ENCODE data around the gene RERE.
"Not testable (repeated sequence)": the region's sequence is repeated elsewhere in the genome, so short reads cannot be mapped to it uniquely, and the experiment has no call there.

Gene RERE

DNA sequence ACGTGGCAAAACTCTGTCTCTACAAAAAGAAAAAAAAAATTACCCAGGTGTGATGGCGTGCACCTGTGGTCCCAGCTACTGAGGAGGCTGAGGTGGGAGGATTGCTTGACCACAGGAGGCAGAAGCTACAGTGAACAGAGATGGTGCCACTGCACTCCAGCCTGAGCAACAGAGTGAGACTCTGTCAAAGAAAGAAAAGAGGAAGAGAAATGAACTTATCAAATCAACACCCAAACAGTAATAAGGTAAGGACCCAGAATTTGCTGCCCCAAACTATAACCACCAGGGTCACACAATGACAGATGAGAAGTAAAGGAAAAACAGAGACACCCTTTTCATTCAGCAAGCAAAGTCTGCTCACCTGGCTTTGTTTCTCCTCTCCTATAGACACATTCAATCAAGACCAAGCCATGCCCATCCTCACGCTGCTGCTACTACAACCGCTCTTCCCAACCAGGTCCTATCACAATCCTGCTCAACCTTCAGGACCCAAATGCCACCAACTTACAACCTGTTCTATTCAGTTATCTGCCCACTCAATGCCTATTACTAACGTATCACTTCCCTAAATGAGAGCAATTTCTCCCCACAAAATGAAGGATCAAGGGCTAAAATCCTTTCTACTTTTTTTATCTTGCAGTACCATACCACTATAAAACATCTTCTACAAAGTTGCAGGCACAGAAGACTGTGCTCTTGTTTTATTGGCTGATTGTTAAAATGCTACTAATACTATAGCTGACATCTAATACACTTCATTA, 183.5 kb downstream of the RERE start:
- no peak for DNase-seq (ENCODE audit: low spot score)

GRCh38 chr1:8632102-8632501, 185.3 kb downstream of the RERE start:
- DNase-seq (ENCODE audit: low spot score): no peak

GRCh38 chr1:8631163-8631562, 186.3 kb downstream of the RERE start:
- no peak for DNase-seq (ENCODE audit: low spot score)

DNA sequence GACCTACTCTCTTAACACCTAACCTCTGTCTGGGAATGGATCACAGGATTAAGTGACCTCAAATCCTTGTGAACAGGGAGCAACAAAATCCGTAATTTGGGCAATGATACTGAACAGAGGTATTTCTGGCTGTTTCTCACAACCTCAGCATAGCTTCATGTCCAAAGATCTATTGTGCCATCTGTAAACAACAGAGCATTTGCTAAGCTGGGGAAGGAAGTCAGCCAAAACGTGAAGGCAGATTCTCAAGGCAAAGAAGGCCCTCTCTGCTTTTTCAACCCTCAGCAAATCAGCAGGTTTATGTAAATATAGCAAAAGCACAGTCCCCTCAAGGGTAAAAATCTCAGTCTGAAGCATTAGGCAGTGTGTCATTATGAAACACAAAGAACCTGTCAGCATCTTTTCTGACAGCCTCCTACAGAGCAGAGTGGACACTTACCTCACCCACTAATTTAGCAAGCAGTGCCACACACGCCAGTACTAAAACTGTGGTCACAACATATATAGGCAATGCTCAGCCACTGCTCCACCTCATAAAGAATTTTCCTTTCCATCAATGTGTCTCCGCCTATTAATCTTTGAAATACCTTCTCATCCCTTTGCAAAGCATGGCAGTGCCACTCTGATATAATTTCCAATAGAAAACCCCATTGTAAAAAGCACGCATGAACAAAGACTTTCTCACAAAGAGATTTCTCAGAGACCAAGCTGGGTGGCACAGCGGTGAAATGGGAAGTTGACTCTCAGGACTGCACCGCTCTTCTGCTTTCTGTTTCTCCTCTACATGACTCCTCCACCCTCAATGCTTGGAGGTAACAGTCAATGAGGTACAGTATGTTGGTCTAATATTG, 188.0 kb downstream of the RERE start:
- DNase-seq (ENCODE audit: low spot score): peak; percentile 54

DNA sequence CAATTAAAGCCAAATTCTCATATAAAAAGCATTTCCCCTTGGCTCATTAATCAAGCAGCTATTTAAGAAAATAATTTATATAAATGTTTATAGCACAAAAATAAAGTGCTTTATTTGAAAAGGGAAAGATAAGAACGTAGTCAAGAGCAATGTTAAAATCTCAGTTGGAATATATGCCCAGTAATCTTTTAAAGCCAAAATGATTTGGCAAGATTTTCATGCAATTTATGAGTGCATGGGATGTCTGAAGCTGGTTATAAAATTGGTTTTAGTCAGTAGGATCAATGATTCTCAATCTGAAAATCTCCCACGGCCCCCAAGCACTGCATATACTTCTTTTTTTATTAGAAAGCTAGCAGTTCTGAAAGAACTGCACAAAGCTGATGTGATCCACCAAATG, 188.8 kb downstream of the RERE start:
- DNase-seq (ENCODE audit: low spot score): no peak

DNA sequence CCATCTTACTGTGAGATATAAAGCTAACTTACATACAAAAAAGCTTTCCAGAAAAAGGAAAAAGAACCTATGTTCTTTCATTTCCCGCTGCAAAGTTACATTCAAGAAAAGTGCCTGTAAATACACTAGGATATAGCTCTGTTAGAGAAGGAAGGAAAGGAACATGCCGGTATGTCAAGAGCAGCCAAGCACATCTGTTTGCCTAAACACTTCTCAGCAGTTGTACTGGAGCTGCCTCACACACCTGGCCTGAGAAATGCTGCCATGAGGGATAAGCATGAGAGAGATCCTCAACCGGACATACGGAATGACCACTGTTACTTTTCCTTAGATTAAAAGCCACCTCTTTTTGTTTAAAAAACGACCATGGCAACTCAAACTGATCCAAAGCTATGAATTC, 189.7 kb downstream of the RERE start:
- no peak for DNase-seq (ENCODE audit: low spot score)

DNA sequence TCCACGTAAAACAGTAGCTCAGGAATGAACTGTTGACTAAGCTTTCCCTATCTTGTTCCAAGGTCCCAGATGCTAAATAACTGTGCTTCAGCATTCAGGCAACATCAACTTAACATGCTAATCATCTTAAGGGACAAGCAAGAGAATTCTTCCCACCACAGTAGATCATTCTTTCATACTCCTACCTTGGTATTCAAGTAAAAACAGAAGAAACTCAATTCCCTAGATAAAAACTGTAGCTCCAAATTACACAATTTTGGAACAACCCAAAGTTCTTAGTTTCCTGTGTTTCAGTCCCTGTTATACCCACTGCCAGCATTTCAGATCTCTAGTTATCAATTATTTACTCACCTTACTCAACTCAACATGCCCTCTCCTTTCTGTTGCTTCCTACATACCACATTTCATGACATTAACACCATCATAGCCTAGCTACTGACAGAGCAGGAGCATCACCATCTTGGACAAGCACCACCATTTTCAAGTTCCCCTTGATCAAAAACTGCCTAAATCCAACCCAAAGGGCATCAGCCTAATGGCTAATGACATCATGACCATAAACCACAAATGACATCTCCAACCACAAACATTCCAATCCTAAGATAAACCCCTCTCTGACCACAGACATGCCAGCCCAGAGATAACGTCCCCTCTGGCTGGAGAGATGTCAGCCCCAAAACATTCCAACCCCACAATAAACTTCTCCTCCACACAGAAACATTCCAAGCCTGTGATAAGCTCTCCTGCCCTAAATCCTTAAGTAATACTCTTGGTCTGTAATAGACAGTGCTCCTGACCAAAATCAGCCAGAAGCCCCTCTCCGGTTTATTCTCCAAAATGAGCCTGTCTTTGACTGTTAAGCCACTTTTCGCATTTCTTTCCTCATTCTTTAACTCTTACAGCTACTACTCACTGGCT, 191.2 kb downstream of the RERE start:
- DNase-seq (ENCODE audit: low spot score): no peak

DNA sequence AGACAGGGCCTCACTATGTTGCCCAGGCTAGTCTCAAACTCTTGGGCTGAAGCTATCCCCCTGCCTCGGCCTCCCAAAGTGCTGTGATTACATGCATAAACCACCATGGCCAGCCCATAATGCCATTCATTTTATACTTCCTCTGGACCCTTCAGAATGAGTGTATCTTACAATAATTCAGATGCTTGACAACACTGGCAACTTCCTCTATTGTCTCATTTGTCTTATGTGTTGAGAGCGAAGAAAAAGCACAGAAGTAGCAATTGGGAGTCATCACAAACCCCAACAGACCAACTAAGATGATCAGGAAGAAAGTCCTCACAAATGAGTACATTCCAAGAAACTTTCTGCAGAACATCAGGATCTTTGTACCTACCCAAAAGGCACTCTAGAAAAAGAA, 191.9 kb downstream of the RERE start:
- no peak for DNase-seq (ENCODE audit: low spot score)

DNA sequence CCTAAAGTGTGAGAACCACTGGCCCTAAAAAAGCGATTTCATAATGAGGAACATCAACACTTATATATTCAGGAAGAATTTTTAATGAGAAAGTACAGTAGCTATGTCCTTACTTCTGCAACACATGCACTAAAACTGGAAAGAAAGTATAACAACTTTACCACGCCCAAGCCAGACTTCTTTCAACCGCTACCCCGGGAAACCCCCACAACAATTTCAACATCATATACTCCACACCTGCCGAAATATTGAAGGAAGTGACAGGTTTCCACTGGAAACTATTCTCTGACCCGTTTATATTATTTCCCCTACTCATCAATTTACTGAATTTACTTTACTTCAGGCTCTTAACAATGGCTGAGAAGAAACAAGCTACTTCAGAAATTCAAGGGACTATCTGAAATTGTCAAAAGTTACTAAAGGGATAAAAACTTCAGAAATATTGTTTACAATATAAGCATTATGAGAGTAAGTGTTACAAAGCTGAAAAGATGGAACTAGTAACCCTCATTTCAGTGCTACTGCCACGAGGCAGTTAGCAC, 193.7 kb downstream of the RERE start:
- DNase-seq (ENCODE audit: low spot score): not testable (repeated sequence)

- not testable (repeated sequence) for DNase-seq (ENCODE audit: low spot score)
Observed at GRCh38 chr1:8621785-8622348, 195.6 kb downstream of the RERE start.

- not testable (repeated sequence) for DNase-seq (ENCODE audit: low spot score)
Observed at GRCh38 chr1:8621034-8621582, 196.3 kb downstream of the RERE start.

- DNase-seq (ENCODE audit: low spot score): not testable (repeated sequence)
Observed at GRCh38 chr1:8619917-8620502, 197.4 kb downstream of the RERE start.

- not testable (repeated sequence) for DNase-seq (ENCODE audit: low spot score)
Observed at GRCh38 chr1:8619419-8619818, 198.0 kb downstream of the RERE start.

DNA sequence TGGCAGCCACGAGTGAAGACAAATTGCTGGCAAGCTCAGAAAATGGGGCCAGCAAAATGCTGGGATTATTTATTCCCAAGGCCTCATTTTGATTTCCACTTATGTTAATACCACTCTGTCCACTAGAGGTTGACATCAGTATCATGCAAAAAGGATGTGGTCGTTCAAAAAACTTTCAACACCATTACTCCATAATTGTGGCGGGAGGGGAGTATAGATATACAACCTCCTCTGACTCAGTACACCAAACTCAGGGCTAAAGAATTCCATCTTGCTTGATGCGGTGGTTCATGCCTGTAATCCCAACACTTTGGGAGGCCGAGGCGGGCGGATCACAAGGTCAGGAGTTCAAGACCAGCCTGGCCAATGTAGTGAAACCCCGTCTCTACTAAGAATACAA, 200.6 kb downstream of the RERE start:
- not testable (repeated sequence) for DNase-seq (ENCODE audit: low spot score)

GRCh38 chr1:8611634-8612515, 205.6 kb downstream of the RERE start:
- not testable (repeated sequence) for DNase-seq (ENCODE audit: low spot score)

GRCh38 chr1:8607906-8608305, 209.5 kb downstream of the RERE start:
- no peak for DNase-seq (ENCODE audit: low spot score)

DNA sequence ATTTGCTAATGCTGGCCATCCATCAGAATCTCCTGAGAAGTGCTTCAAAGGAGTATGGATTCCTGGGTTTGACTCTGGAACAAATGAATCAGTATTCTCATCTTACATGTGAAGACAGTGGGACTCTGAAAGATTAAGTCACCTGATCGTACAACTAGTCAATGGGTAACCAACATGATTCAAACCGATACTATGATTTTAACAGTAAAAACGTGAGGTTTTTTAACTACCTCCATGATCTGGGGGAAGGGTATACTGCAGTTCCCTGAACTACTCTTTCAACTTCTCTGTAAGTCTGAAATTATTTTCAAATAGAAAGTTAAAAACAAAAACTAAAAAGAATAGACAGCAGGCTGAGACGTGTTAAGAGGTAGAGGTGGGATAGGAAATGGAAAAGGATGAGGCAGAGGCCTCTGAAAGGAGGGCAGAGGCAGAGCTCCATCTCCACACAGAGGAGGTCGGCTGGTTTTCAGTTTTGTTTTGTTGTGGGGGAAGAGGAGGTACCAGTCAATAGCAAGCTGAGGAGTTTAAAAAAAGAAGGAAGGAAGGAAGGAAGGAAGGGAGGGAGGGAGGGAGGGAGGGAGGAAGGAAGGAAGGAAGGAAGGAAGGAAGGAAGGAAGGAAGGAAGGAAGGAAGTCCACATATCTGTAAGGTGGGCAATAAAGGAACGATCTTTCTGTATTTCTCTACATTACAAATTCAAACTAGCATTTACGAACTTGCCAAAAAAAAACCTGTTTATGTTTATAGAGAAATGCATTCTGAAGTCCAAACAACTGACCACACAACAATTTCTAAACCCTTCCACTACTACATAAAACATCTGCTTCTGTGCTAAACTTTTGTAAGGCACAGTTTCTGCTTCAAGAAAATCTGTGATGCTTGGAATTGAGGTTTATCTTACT, 213.1 kb downstream of the RERE start:
- DNase-seq (ENCODE audit: low spot score): no peak

DNA sequence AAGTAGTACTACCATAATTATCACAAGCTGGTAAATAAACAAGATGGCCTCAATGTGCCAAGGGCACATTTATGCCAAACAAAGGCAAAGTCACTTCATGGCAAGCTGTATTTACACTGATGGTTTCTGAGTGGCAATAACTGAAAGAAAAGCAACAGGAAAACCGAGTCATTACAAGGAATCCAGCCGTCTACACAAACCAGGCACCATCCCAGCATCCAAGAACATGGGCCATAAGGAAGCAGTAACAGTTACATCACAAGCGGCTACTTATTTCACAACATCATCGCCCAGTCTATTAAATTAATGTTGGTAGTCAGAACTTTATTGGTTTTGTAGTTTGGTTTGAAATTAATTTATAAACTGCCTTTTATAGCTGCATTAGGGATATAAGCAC, 214.2 kb downstream of the RERE start:
- DNase-seq (ENCODE audit: low spot score): no peak

All from germinal center (tissue), 1 donor.